ENCODE data around the gene SLC41A3. TPM values are rescaled to one million over a fixed set of nuclear protein-coding genes. Genes with fewer than 3 reads are reported as not detected.

Gene SLC41A3
- total RNA-seq, 4 donors from 2014 or later: 36.1 to 54.8 (median 46.3) TPM

GRCh38 chr3:126053513-126053912 lies 30.4 kb downstream of the SLC41A3 start:
- no peak for DNase-seq (ENCODE audit: low spot score in 2 of 2)
- Histone ChIP-seq H3K27ac (no peak overlapping the region), H3K27me3 (no peaks in the 10 kb centered on the region), H3K4me3 (no peak overlapping the region), H3K9me3 (no peaks in the 10 kb centered on the region), H3K36me3 (peaks cover 0 to 37% (median 0%) of the 10 kb centered on the region in 3 donors), H3K4me1 (peaks cover 0 to 17% (median 3%) of the 10 kb centered on the region in 4 donors)
- WGBS, 2 donors: 97 to 100% methylated on average over 1 of the region's 1 CpG
- TF ChIP-seq CTCF (IDR thresholded peaks at IDR 0.05): no peak
- no peak for TF ChIP-seq EP300 (IDR thresholded peaks at IDR 0.05)
- TF ChIP-seq POLR2A (IDR thresholded peaks at IDR 0.05): no peak

GRCh38 chr3:126052196-126053058 lies 31.5 kb downstream of the SLC41A3 start:
- 81 to 83% methylated on average over 16 of the region's 16 CpGs for WGBS, 2 donors
- DNase-seq (ENCODE audit: low spot score in 2 of 2): no peak

GRCh38 chr3:126051741-126052140 lies 32.2 kb downstream of the SLC41A3 start:
- no peak for DNase-seq (ENCODE audit: low spot score in 2 of 2)
- H3K27me3 ChIP-seq: no peaks in the 10 kb centered on the region
- H3K4me3 ChIP-seq: no peak overlapping the region
- TF ChIP-seq CTCF (IDR thresholded peaks at IDR 0.05) (no peak), POLR2A (IDR thresholded peaks at IDR 0.05) (no peak), EP300 (IDR thresholded peaks at IDR 0.05) (no peak)
- peaks cover 0 to 7% (median 0%) of the 10 kb centered on the region in 4 donors for H3K9me3 ChIP-seq
- WGBS, 2 donors: 89 to 91% methylated on average over 4 of the region's 4 CpGs
- no peak overlapping the region for H3K27ac ChIP-seq
- H3K4me1 ChIP-seq: peaks cover 0 to 4% (median under 1%) of the 10 kb centered on the region in 4 donors
- peaks cover 0 to 55% (median 0%) of the 10 kb centered on the region in 3 donors for H3K36me3 ChIP-seq

More at GRCh38 chr3:126052196-126053058, 31.5 kb downstream of the SLC41A3 start:
- H3K27ac ChIP-seq: no peak overlapping the region
- H3K9me3 ChIP-seq: peaks cover 0 to under 1% (median 0%) of the 10 kb centered on the region in 4 donors
- peaks cover 0 to 48% (median 0%) of the 10 kb centered on the region in 3 donors for H3K36me3 ChIP-seq
- no peaks in the 10 kb centered on the region for H3K27me3 ChIP-seq
- H3K4me3 ChIP-seq: no peak overlapping the region
- TF ChIP-seq POLR2A (IDR thresholded peaks at IDR 0.05) (no peak), CTCF (IDR thresholded peaks at IDR 0.05) (no peak), EP300 (IDR thresholded peaks at IDR 0.05) (no peak)
- H3K4me1 ChIP-seq: peaks cover 0 to 11% (median 3%) of the 10 kb centered on the region in 4 donors

- TF ChIP-seq POLR2A (IDR thresholded peaks at IDR 0.05) (no peak), CTCF (IDR thresholded peaks at IDR 0.05) (no peak), EP300 (IDR thresholded peaks at IDR 0.05) (no peak)
- Histone ChIP-seq H3K36me3 (peaks cover 0 to 59% (median 0%) of the 10 kb centered on the region in 3 donors), H3K4me3 (no peak overlapping the region), H3K9me3 (peaks cover 0 to 12% (median 0%) of the 10 kb centered on the region in 4 donors), H3K27me3 (no peaks in the 10 kb centered on the region), H3K27ac (no peak overlapping the region), H3K4me1 (no peaks in the 10 kb centered on the region)
- DNase-seq (ENCODE audit: low spot score in 2 of 2): no peak
- WGBS, 2 donors: 83 to 85% methylated on average over 8 of the region's 8 CpGs
Observed at GRCh38 chr3:126051234-126051633, 32.7 kb downstream of the SLC41A3 start.

- Histone ChIP-seq H3K27ac (no peak overlapping the region), H3K36me3 (peaks cover 0 to 56% (median 0%) of the 10 kb centered on the region in 3 donors), H3K9me3 (peaks cover 0 to 16% (median 0%) of the 10 kb centered on the region in 4 donors), H3K4me3 (no peak overlapping the region), H3K27me3 (no peaks in the 10 kb centered on the region), H3K4me1 (no peaks in the 10 kb centered on the region)
- TF ChIP-seq CTCF (IDR thresholded peaks at IDR 0.05) (no peak), EP300 (IDR thresholded peaks at IDR 0.05) (no peak)
- DNase-seq (ENCODE audit: low spot score in 2 of 2): no peak
- WGBS, 2 donors: 97% methylated on average over 10 of the region's 10 CpGs
Observed at GRCh38 chr3:126050626-126051025, 33.3 kb downstream of the SLC41A3 start.
